Activated naive CD8-positive, alpha-beta T cell treated with anti-CD3 and anti-CD28 coated beads, Interleukin-2, amount 50 U/mL, for 16 hours (primary cell): Measurements from ENCODE around the gene ADAM17.
"Not testable (repeated sequence)": the region's sequence is repeated elsewhere in the genome, so short reads cannot be mapped to it uniquely, and the experiment has no call there.

Source experiments
- DNase-seq: peaks from one replicate; pipeline ENCODE4 v3.0.0-alpha.2; 2020; ENCODE audit warnings: low read depth, low spot score

ADAM17 gene

GRCh38 chr2:9524291-9524690 is 31.3 kb downstream of the ADAM17 start:
- DNase-seq = no peak

DNA sequence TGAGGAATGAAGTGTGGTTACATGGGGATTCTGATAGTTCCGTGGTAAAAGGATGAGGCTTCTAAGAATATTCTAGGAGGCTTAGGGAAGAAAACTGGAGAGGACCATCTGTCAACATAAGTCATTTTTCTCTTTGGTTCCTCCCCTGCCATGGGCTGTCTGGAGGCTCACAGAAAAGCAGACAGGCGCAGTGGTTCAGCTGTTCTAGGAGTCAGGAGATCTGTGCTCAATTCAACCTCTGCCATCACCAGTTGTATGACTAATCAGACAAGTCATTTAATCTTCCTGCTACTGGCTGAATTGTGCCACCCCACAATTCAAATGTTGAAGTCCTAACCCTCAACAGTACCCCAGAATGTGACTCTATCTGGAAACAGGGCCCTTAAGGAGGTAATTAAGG is 36.4 kb downstream of the ADAM17 start:
- no peak for DNase-seq

GRCh38 chr2:9518780-9519179 is 36.9 kb downstream of the ADAM17 start:
- DNase-seq = no peak

DNA sequence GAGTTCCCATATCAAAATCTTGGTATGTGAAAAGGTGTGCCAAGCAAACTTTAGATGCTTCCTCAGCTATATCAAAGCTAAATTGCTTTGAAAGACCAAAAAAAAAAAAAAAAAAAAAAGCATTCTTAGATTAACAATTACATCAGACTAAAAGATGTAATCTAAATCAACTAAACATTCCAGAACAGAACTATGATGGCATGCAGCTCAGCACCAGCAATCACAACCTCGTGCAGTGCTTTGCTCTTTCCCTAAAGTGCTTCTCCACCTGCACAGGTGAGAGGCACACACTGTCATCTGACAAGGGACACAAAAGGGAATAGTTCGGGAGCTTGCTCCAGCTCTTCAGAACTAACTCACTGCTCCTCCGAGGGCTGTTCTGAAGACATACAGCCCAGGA is 37.5 kb downstream of the ADAM17 start:
- no peak for DNase-seq

DNA sequence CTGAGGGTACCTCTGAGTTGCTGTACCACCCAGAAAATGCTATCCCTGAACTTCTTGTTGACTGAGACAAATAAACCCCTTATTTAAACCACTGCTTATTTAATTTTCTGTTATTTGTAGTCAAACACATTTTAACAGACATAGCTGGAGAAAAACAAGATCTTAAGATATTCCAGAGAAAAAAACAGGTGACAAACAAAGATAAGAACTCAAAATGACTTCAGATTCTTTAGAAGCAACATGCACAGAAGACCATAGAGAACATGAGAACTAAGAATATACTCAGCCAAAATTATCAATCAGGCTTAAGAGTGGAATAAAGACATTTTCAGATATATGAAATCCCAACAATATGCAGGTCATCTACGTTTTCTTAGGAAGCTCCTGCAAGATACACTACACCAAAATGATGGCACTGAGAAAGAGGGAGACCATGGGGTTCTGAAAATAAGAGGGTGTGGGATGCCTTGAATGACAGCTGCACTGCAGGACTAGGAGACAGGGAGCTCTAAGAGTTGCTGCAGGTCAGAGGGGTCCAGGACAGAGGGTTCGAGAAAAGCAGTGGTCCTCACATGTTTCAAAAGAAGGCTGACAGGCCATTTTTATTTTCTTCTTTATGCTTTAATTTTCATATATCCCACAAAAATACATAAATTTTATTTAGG is 38.4 kb downstream of the ADAM17 start:
- DNase-seq = no peak

- DNase-seq = not testable (repeated sequence)
These were observed 41.7 kb downstream of the ADAM17 start for GRCh38 chr2:9513946-9514345.

DNA sequence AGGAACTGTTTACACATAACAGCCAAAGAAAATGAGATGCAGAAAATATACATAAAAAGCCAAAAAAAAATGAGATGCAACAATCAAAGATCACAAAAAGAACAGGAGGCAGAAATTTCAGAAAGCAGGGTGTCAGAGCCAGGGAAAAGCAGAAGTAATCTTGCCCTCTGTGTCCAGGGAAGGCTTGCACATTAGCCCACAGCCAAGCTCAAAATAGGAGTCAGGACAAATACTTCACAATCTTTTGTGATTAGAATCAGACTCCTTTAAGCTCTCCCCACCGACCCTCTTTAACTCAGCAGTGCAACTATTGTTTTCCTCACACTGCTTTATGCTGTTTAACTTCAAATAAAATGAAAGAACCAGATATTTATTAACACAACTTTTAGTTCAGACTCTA is 46.7 kb downstream of the ADAM17 start:
- no peak for DNase-seq

- DNase-seq = no peak
These were observed 57.4 kb downstream of the ADAM17 start for GRCh38 chr2:9498210-9498609.

GRCh38 chr2:9497017-9497416 is 58.6 kb downstream of the ADAM17 start:
- no peak for DNase-seq

GRCh38 chr2:9494081-9494480 is 61.5 kb downstream of the ADAM17 start:
- DNase-seq = no peak

DNA sequence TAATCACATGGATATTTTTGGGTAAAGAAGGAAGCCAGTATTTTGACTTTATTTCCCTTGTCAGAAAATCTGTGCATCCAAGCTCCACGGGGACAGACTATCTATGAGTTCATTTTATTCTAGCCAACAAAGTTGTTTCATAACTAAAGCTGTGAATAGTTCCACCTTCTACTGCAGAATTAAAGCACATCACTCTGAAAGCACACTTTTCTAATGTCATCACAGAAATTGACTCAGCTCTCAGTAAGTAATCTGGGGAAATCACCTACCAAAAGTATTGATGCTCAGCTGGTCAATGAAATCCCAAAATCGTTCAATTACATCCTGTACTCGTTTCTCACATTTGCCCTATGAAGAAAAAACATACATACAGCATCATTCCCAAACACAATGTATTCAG is 62.2 kb downstream of the ADAM17 start:
- no peak for DNase-seq

GRCh38 chr2:9492927-9493326 is 62.7 kb downstream of the ADAM17 start:
- no peak for DNase-seq

GRCh38 chr2:9490789-9491188 is 64.8 kb downstream of the ADAM17 start:
- DNase-seq = no peak

DNA sequence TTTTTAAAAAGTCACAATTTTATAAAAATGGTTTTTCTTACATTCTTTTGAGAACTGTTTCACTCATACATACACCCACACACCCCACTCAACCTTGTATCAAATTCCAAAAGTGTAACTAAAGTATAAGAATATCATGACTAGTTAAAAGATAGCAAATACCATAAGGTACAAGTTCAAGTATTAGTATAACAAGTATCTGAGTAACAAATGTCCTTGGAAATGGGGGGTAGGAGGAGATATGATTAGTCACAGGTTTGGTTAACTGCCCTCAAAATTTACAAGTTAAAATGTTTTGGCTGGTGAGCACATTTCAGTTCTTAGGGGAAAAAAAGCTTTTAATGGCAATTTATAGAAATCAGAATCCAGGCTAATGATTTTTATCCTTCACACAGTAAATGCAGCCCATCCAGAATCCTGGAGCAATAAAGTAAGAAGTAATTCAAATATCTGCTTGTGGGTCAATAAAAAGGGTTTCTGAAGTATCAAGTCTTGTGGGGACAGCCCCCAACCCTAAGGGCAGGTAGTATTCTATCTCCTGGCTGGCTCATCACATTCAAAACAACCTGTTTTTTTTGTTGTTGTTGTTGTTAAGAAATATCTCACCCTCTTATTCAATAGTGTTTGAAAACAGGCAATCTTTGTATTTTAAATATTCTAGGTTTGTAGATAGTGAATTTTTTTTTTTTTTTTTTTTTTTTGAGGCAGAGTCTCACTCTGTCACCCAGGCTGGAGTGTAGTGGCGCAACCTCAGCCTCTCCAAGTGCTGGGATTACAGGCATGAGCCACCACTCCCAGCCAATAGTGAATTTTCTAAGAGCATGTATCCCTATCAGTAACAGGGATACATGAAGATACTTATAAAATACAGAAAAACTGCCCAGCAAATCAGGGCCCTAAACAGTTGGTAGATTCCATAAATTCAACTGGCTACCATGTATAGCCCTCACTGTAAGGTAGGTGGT is 66.8 kb downstream of the ADAM17 start:
- DNase-seq = no peak

- no peak for DNase-seq
These were observed 71.1 kb downstream of the ADAM17 start for GRCh38 chr2:9484533-9484932.

DNA sequence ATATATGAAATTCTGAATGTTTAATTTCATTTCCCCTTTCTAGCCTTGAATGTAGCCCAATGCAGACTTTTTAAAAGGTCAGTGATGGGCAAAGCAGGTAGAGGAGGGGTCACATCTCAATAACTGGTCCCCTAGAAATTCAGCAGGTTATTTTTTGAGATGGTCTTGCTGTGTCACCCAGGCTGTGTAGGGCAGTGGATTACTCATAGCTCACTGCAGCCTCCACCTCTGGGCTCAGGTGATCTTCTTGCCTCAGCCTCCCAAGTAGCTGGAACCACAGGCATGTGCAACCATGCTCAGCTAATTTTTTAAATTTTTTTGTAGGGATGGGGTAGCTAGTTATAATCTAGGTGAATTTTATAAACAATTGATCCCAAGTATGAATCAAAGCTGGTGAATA is 72.5 kb downstream of the ADAM17 start:
- DNase-seq = no peak

GRCh38 chr2:9480157-9480556 is 75.5 kb downstream of the ADAM17 start:
- no peak for DNase-seq

- no peak for DNase-seq
These were observed 77.1 kb downstream of the ADAM17 start for GRCh38 chr2:9478526-9478925.

- no peak for DNase-seq
These were observed 77.7 kb downstream of the ADAM17 start for GRCh38 chr2:9477914-9478313.

DNA sequence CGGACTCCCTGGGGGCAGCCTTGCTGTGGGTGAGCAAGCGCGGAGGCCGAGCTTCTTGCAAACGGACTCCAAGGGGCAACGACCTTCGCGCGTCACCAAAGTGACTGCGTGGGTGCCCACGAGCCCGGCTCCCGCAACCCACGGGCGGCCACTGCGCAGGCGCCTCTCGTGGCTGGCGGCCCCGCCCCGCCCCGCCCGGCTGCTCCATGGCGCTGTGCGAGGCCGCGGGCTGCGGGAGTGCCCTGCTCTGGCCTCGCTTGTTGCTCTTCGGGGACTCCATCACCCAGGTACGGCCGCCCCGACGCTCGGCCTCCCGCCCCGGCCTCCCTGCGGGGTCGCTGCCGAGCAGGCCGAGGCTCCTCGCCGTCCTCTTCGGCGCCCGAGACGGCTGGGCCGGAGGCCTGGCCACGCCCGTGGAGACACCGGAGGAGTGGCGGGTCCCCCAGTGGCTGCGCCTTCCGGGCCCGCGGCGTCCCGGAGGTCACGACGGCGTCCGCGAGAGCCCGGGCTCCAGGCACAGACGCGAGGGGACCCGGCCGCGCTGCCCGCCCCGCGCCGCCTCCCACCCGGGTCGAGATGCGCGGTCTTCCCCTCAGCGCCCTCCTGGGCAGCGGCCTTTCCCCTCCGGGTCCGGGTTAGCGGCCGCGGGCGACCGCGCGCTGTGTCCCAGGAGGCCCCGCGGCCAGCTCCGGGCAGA is 81.1 kb downstream of the ADAM17 start, which contains the start of gene IAH1:
Gene IAH1, plus strand, starts transcription at position 191 of the 697 bp plus-strand sequence. Its CDS starts 16 bp downstream, at position 207.
- DNase-seq = peak; percentile 54

DNA sequence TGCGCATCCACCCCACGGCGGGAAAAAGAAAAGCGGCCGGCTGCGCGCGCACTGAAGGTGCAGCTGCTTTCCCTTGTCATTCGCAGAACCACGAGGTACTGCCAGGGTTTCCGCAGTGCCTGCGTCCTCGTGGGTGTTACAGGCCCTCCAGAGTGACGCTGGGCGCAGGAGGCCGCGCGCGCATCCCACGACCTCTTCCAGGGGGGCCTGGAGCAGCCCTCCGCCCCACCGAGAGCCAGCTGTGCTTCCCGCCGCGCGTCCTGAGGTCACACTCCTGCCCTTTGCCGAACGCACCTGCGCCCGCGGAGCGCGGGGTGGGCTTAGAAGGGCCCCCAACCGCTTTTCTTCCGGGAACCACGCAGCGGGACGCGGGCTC is 81.7 kb downstream of the ADAM17 start:
- DNase-seq = peak; percentile 28

DNA sequence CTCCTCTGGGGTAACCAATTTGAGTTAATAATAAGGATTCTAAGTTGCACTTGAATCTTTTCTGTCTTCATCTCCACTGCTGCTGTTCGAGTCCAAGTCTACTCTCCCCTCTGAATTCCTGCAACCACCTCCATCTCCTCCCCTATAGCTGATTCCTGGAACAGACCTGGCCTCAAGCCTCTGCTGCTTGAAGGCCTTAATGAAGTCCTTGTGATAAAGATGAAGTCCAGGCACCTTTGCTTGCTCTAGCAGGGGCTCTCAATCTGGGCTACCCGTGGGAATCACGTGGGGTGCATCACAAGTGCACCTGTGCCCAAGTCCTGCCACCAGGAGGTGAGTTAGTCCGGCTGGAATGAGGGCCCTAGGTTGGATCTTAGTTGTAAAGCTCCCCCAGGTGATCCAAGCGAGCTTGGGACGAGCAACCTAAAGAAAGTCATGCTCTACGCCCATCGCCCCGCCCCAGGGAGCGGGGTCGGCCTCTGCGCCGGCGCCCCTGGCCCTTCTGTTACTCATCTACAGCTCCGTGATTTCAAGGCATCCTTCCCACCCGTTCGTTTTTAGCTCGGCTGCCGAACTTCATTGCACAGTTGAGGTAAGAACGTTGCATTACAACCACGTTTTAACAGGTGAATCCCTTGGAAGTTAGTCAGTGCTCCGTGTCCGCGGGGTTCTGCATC is 82.2 kb downstream of the ADAM17 start:
- no peak for DNase-seq
